PC-3 (cell line): ENCODE data around the gene IPO4. TPM values are rescaled to one million over a fixed set of nuclear protein-coding genes. Genes with fewer than 3 reads are reported as not detected.

Source experiments
- ATAC-seq: fragments of 200-7000 bp; cut with Tn5 transposase; 2 replicates; pipeline ENCODE4 v1.9.1; 2020; ENCODE audit warnings: mild to moderate bottlenecking, moderate library complexity
- BruUV-seq: library from RNA; stranded (reverse); fragments of 400-500 nt; replicated peaks from 2 replicates; lab custom pipeline; 2021; lab: Mats Ljungman, UMichigan
- CTCF ChIA-PET: fragments of 300-600 bp; sonication (Branson Sonifier 250); formaldehyde crosslinking; loops from one replicate; lab custom pipeline; 2022; ENCODE audit warnings: antibody characterized with exemption; lab: Charles Lee
- POLR2A ChIA-PET: fragments of 300-600 bp; sonication (Branson Sonifier 250); formaldehyde crosslinking; loops from one replicate; lab custom pipeline; 2022; ENCODE audit warnings: antibody characterized with exemption; ENCODE audit not compliant: unreplicated experiment; lab: Charles Lee
- DNase-seq: peaks from one replicate; pipeline ENCODE4 v3.0.0-alpha.2; 2015
- H2AFZ ChIP-seq: fragments of 300-600 bp; sonication (generic); 2 replicates; pipeline ENCODE4 v1.6.0; 2016; ENCODE audit warnings: antibody characterized with exemption, low read length
- H3F3A ChIP-seq: fragments of 300-600 bp; sonication (generic); one replicate; pipeline ENCODE4 v1.6.0; 2017; ENCODE audit warnings: antibody characterized with exemption, low read length, control low read depth, mild to moderate bottlenecking; ENCODE audit not compliant: unreplicated experiment
- H3K27ac ChIP-seq: fragments of 300-600 bp; sonication (generic); 2 replicates; pipeline ENCODE4 v1.5.1; 2016; ENCODE audit warnings: mild to moderate bottlenecking, low read length
- H3K27me3 ChIP-seq: fragments of 300-600 bp; sonication (generic); 2 replicates; pipeline ENCODE4 v1.6.1; 2016; ENCODE audit warnings: low read length, mixed read lengths
- H3K36me3 ChIP-seq: fragments of 300-600 bp; sonication (generic); 2 replicates; pipeline ENCODE4 v1.6.1; 2016; ENCODE audit warnings: low read depth, mixed run types, low read length, mixed read lengths
- H3K4me1 ChIP-seq: fragments of 300-600 bp; sonication (generic); 2 replicates; pipeline ENCODE4 v1.5.1; 2016; ENCODE audit warnings: low read length; ENCODE audit not compliant: insufficient read depth
- H3K4me2 ChIP-seq: fragments of 300-600 bp; sonication (generic); 2 replicates; pipeline ENCODE4 v1.6.0; 2016; ENCODE audit warnings: low read length
- H3K4me3 ChIP-seq: fragments of 300-600 bp; sonication (generic); 2 replicates; pipeline ENCODE4 v1.5.1; 2016; ENCODE audit warnings: mild to moderate bottlenecking, low read length, mixed read lengths
- H3K79me2 ChIP-seq: fragments of 300-600 bp; sonication (generic); 2 replicates; pipeline ENCODE4 v1.6.1; 2017; ENCODE audit warnings: low read length, mixed read lengths
- H3K9ac ChIP-seq: fragments of 300-600 bp; sonication (generic); 2 replicates; pipeline ENCODE4 v1.6.0; 2016; ENCODE audit warnings: mild to moderate bottlenecking, low read length
- H3K9me2 ChIP-seq: fragments of 300-600 bp; sonication (generic); replicated peaks from 2 replicates; pipeline ENCODE4 v1.6.1; 2016; ENCODE audit warnings: mixed run types, low read length, mixed read lengths
- H3K9me3 ChIP-seq: fragments of 300-600 bp; sonication (generic); 2 replicates; pipeline ENCODE4 v1.6.1; 2016; ENCODE audit warnings: low read length, mixed read lengths
- H4K20me1 ChIP-seq: fragments of 300-600 bp; sonication (generic); 2 replicates; pipeline ENCODE4 v1.6.1; 2016; ENCODE audit warnings: low read length, mixed read lengths
- CTCF ChIP-seq: fragments of 300-600 bp; sonication (generic); conservative IDR thresholded peaks from 2 replicates; pipeline ENCODE4 v1.5.1; 2017; ENCODE audit warnings: antibody characterized with exemption, low read depth, mild to moderate bottlenecking, low read length
- EZH2 ChIP-seq: fragments of 300-600 bp; sonication (generic); IDR thresholded peaks from one replicate; pipeline ENCODE4 v1.6.1; 2017; ENCODE audit warnings: antibody characterized with exemption, mild to moderate bottlenecking, low read length; ENCODE audit not compliant: unreplicated experiment
- EZH2phosphoT487 ChIP-seq: fragments of 300-600 bp; sonication (generic); IDR thresholded peaks from 2 replicates; pipeline ENCODE4 v1.6.1; 2018; ENCODE audit warnings: mild to moderate bottlenecking, antibody characterized with exemption, low read length, borderline replicate concordance
- intact Hi-C: fragments of 100-400 bp; cut with micrococcal nuclease; formaldehyde crosslinking; loops from 2 replicates; pipeline ENCODE4 v1.9.0; 2023
- total RNA-seq: library from RNA; depleted of rRNA; stranded (reverse); fragments of >200 nt; gene quantifications from 2 replicates; pipeline ENCODE4 v1.2.3, GENCODE V29; 2014

Gene IPO4
- total RNA-seq, 1 experiment from 2014 or later: 211 TPM

GRCh38 chr14:24198814-24199524 lies 10.4 kb upstream of the IPO4 start:
- ChIA-PET POLR2A (interaction anchor here (0.5 kb wide), 1 partner anchor 10 kb away, joined by 3 read pairs; no protein-coding TSS in a partner anchor), CTCF (interaction anchor here (0.6 kb wide), 1 partner anchor 47 kb away, joined by 5 read pairs; no protein-coding TSS in a partner anchor)
- Histone ChIP-seq H2AFZ (no peak overlapping the region), H4K20me1 (no peaks in the 10 kb centered on the region), H3K9me3 (no peaks in the 10 kb centered on the region), H3K36me3 (peaks cover 10% of the 10 kb centered on the region), H3K27ac (no peak overlapping the region), H3K27me3 (no peaks in the 10 kb centered on the region), H3K9ac (no peak overlapping the region), H3K9me2 (no peaks in the 10 kb centered on the region), H3K4me2 (no peak overlapping the region), H3F3A (no peaks in the 10 kb centered on the region), H3K4me3 (no peak overlapping the region), H3K79me2 (peaks cover 38% of the 10 kb centered on the region), H3K4me1 (peaks cover 9% of the 10 kb centered on the region)
- no peak for DNase-seq
- no TSS peak for BruUV-seq
- intact Hi-C loops: no loop called here
- no peak for ATAC-seq
- no peak for TF ChIP-seq EZH2phosphoT487
- TF ChIP-seq CTCF: no peak
- TF ChIP-seq EZH2: no peak

- no TSS peak for BruUV-seq
These were observed 8.4 kb upstream of the IPO4 start for GRCh38 chr14:24197056-24197450.

More at GRCh38 chr14:24197056-24197450, 8.4 kb upstream of the IPO4 start:
- no peak overlapping the region for H2AFZ ChIP-seq
- peaks cover 9% of the 10 kb centered on the region for H3K4me1 ChIP-seq
- H3K79me2 ChIP-seq: peaks cover 50% of the 10 kb centered on the region
- TF ChIP-seq EZH2 (no peak), EZH2phosphoT487 (no peak), CTCF (no peak)
- H3K9me2 ChIP-seq: no peaks in the 10 kb centered on the region
- no peaks in the 10 kb centered on the region for H3K9me3 ChIP-seq
- H3K4me2 ChIP-seq: peak overlapping the region; percentile 97
- H3K27ac ChIP-seq: no peak overlapping the region
- H3K27me3 ChIP-seq: no peaks in the 10 kb centered on the region
- ChIA-PET POLR2A (interaction anchor here (0.7 kb wide), 1 partner anchor 61 kb away, joined by 4 read pairs; the partner anchor contains the start of gene PSME1), CTCF (no interaction called here)
- ATAC-seq (no peak), DNase-seq (no peak)
- peaks cover 14% of the 10 kb centered on the region for H3K36me3 ChIP-seq
- intact Hi-C loops: loop anchor here (2.0 kb wide), 1 partner anchor 16 kb away; the partner anchor contains the start of gene CHMP4A
- no peaks in the 10 kb centered on the region for H3F3A ChIP-seq
- no peaks in the 10 kb centered on the region for H4K20me1 ChIP-seq
- no peak overlapping the region; the same call in 1 of the 2 replicates for H3K9ac ChIP-seq
- H3K4me3 ChIP-seq: 0 out of 2 replicates have a peak overlapping the region, but pooled peaks have one; percentile 86
